Breast epithelium (tissue), 4 donors: ENCODE data around the gene DHRS3. TPM values are rescaled to one million over a fixed set of nuclear protein-coding genes. Genes with fewer than 3 reads are reported as not detected.

Experiments
- DNase-seq, 2 donors: peaks; one replicate each; pipeline ENCODE4 v3.0.0-alpha.2; 2019; ENCODE audit warnings: low spot score in 2 of 2
- H3K27ac ChIP-seq, 2 donors: fragments of 200-600 bp; sonication (generic) in 1 of 2; one replicate each; pipeline ENCODE4 v1.5.1; 2016 to 2019; ENCODE audit warnings: mild to moderate bottlenecking in 1 of 2
- H3K27me3 ChIP-seq, 2 donors: fragments of 200-600 bp; sonication (generic) in 1 of 2; one replicate each; pipeline versions ENCODE4 v1.5.1 to v1.6.0; 2017 to 2019; ENCODE audit warnings: control low read depth in 1 of 2, mild to moderate bottlenecking in 1 of 2
- H3K36me3 ChIP-seq: fragments of 200-600 bp; one replicate; pipeline ENCODE4 v1.5.1; 2019
- H3K4me1 ChIP-seq, 2 donors: fragments of 200-600 bp; sonication (generic); one replicate each; pipeline ENCODE4 v1.5.1; 2016 to 2019; ENCODE audit warnings: control low read depth in 1 of 2
- H3K4me3 ChIP-seq, 3 donors: fragments of 200-600 bp; sonication (generic); 1 replicate in 2 of 3; 2 replicates in 1 of 3; pipeline ENCODE4 v1.5.1; 2016 to 2019; ENCODE audit warnings: mild to moderate bottlenecking in 3 of 3, moderate library complexity in 2 of 3
- H3K9me3 ChIP-seq, 2 donors: fragments of 200-600 bp; sonication (generic) in 1 of 2; one replicate each; pipeline ENCODE4 v1.5.1; 2016 to 2019; ENCODE audit warnings: control low read depth in 1 of 2
- CTCF ChIP-seq, 3 donors: fragments of 450-650 bp; IDR thresholded peaks; one replicate each; pipeline ENCODE4 v1.5.1; 2016 to 2017; ENCODE audit warnings: antibody characterized with exemption in 3 of 3, mild to moderate bottlenecking in 3 of 3, moderate library complexity in 3 of 3
- POLR2A ChIP-seq: fragments of 450-650 bp; IDR thresholded peaks from one replicate; pipeline ENCODE4 v1.6.1; 2016; ENCODE audit warnings: antibody characterized with exemption, mild to moderate bottlenecking, moderate library complexity
- POLR2AphosphoS5 ChIP-seq, 3 donors: sonication (generic); formaldehyde crosslinking; IDR thresholded peaks; one replicate each; pipeline ENCODE4 v1.6.1; 2017; ENCODE audit warnings: antibody characterized with exemption in 3 of 3
- intact Hi-C: fragments of 100-400 bp; cut with DNase I; formaldehyde crosslinking; loops from one replicate; pipeline ENCODE4 v1.15.1; 2023; ENCODE audit warnings: low total_unique reads
- total RNA-seq, 3 donors: library from RNA; depleted of rRNA; stranded (reverse); fragments of >200 nt; gene quantifications; one replicate each; pipeline ENCODE4 v1.1.0, GENCODE V29; 2016

DHRS3 gene
- total RNA-seq, 3 donors from 2014 or later, result 109 to 151 (median 117) TPM

GRCh38 chr1:12618965-12619791 is 1.2 kb upstream of the DHRS3 start:
- no peak for TF ChIP-seq POLR2A
- peak in 1 of 3 donors; percentile 4 for TF ChIP-seq CTCF (IDR thresholded peaks at IDR 0.05)
- TF ChIP-seq POLR2AphosphoS5 (IDR thresholded peaks at IDR 0.05), result peak; percentile 40 to 56 (median 49)
- no peaks in the 10 kb centered on the region for H3K9me3 ChIP-seq
- no peaks in the 10 kb centered on the region for H3K36me3 ChIP-seq
- no peaks in the 10 kb centered on the region for H3K27me3 ChIP-seq
- intact Hi-C loops, result loop anchor here (5.0 kb wide), 1 partner anchor 72 kb away; no protein-coding TSS in a partner anchor
- DNase-seq, result peak in 1 of 2 donors; percentile 78
- peak overlapping the region; percentile 94 to 97 for H3K27ac ChIP-seq
- H3K4me1 ChIP-seq, result peaks cover 17 to 33% of the 10 kb centered on the region in 2 donors
- H3K4me3 ChIP-seq, result peak overlapping the region; percentile 73 to 92 (median 83)

- Histone ChIP-seq H3K27ac (peak overlapping the region; percentile 94 to 97), H3K36me3 (no peaks in the 10 kb centered on the region), H3K27me3 (no peaks in the 10 kb centered on the region), H3K4me1 (peaks cover 17 to 33% of the 10 kb centered on the region in 2 donors), H3K9me3 (no peaks in the 10 kb centered on the region), H3K4me3 (peak overlapping the region; percentile 73 to 92 (median 83))
- intact Hi-C loops, result loop anchor here (5.0 kb wide), 1 partner anchor 71 kb away; no protein-coding TSS in a partner anchor
- no peak for DNase-seq
- TF ChIP-seq POLR2AphosphoS5 (IDR thresholded peaks at IDR 0.05) (peak in 1 of 3 donors; percentile 1), POLR2A (no peak), CTCF (IDR thresholded peaks at IDR 0.05) (peak in 1 of 3 donors; percentile 9)
Measured at GRCh38 chr1:12618661-12618964, 603 bp upstream of the DHRS3 start.

- intact Hi-C loops, result loop anchor here (5.0 kb wide), 1 partner anchor 70 kb away; no protein-coding TSS in a partner anchor
- Histone ChIP-seq H3K4me3 (peak overlapping the region; percentile 73 to 92 (median 83)), H3K4me1 (peaks cover 15 to 33% of the 10 kb centered on the region in 2 donors), H3K27ac (peak overlapping the region in 1 of 2 donors; percentile 97), H3K9me3 (no peaks in the 10 kb centered on the region), H3K27me3 (no peaks in the 10 kb centered on the region), H3K36me3 (no peaks in the 10 kb centered on the region)
- DNase-seq, result no peak
- TF ChIP-seq CTCF (IDR thresholded peaks at IDR 0.05), result peak in 1 of 3 donors; percentile 8
- TF ChIP-seq POLR2A, result no peak
Measured at GRCh38 chr1:12617511-12617900, 504 bp downstream of the DHRS3 start.

- peak overlapping the region; percentile 97 to 98 for H3K27ac ChIP-seq
- no peak for DNase-seq
- peak overlapping the region; percentile 73 to 92 (median 83) for H3K4me3 ChIP-seq
- H3K27me3 ChIP-seq, result no peaks in the 10 kb centered on the region
- intact Hi-C loops, result loop anchor here (5.0 kb wide), 1 partner anchor 70 kb away; no protein-coding TSS in a partner anchor
- H3K4me1 ChIP-seq, result peaks cover 9 to 30% of the 10 kb centered on the region in 2 donors
- H3K36me3 ChIP-seq, result no peaks in the 10 kb centered on the region
- no peaks in the 10 kb centered on the region for H3K9me3 ChIP-seq
- TF ChIP-seq POLR2AphosphoS5 (IDR thresholded peaks at IDR 0.05) (peak in 2 of 3 donors; percentile 27 to 35), CTCF (IDR thresholded peaks at IDR 0.05) (no peak), POLR2A (no peak)
Measured at GRCh38 chr1:12616709-12617373, 1.2 kb downstream of the DHRS3 start.
